K562 (cell line): ENCODE measurements around the gene IL17RC. TPM values are rescaled to one million over a fixed set of nuclear protein-coding genes. Genes with fewer than 3 reads are reported as not detected.

ENCODE experiments used
- ATAC-seq: fragments of 200-7000 bp; cut with Tn5 transposase; 3 replicates; pipeline ENCODE4 v1.9.1; 2020; ENCODE audit warnings: moderate library complexity
- BruUV-seq: library from RNA; stranded (reverse); fragments of 400-500 nt; replicated peaks from 2 replicates; lab custom pipeline; 2021; lab: Mats Ljungman, UMichigan
- CTCF ChIA-PET: fragments of 300-600 bp; formaldehyde crosslinking; extraction: SDS; loops from one replicate; lab custom pipeline; 2021; ENCODE audit warnings: low intra/inter-chr PET ratio; lab: Yijun Ruan, JAX
- POLR2A ChIA-PET: fragments of 300-600, 350-650 bp; sonication (Branson Sonifier 250); formaldehyde crosslinking; extraction: SDS; loops from one replicate; lab custom pipeline; 2021; ENCODE audit warnings: antibody characterized with exemption, inconsistent platforms; lab: Yijun Ruan, JAX
- DNase-seq, 4 experiments: peaks; one replicate each; pipeline versions ENCODE4 v3.0.0 to v3.0.0-alpha.2; 2011 to 2018; ENCODE audit warnings: low spot score in 3 of 4, mixed read lengths in 3 of 4; ENCODE audit errors: extremely low read depth in 1 of 4
- FAIRE-seq: peaks from 2 replicates; lab custom pipeline; 2011; peaks lifted over from hg19 to GRCh38; lab: Jason Lieb, UNC
- H2AFZ ChIP-seq: 2 replicates; pipeline ENCODE4 v1.6.0; 2011; ENCODE audit warnings: low read depth, low read length, control low read depth, inconsistent platforms
- H3K27ac ChIP-seq: fragments of 200-600 bp; 3 replicates; pipeline ENCODE4 v1.8.0; 2011; ENCODE audit warnings: low read depth, mild to moderate bottlenecking, control low read depth, inconsistent platforms, low read length, moderate library complexity, mixed read lengths; ENCODE audit errors: extremely low read depth
- H3K27me3 ChIP-seq, 2 experiments: fragments of 300-600 bp in 1 of 2; 2 replicates in 1 of 2; 3 replicates in 1 of 2; pipeline versions ENCODE4 v1.6.0 to v1.8.0; 2011; ENCODE audit warnings: inconsistent platforms in 2 of 2, low read length in 2 of 2, mild to moderate bottlenecking in 1 of 2, mixed read lengths in 1 of 2, moderate library complexity in 1 of 2; ENCODE audit not compliant: control insufficient read depth in 2 of 2, insufficient read depth in 2 of 2
- H3K36me3 ChIP-seq: fragments of 300-600 bp; 3 replicates; pipeline ENCODE4 v1.8.0; 2011; ENCODE audit warnings: mild to moderate bottlenecking, low read length, inconsistent platforms; ENCODE audit not compliant: control insufficient read depth, insufficient read depth
- H3K4me1 ChIP-seq, 2 experiments: fragments of 200-600 bp in 1 of 2; replicated peaks in 1 of 2; 2 replicates in 1 of 2; 3 replicates in 1 of 2; pipeline versions ENCODE4 v1.5.1 to v1.8.0; 2011; ENCODE audit warnings: inconsistent platforms in 2 of 2, low read length in 2 of 2, mild to moderate bottlenecking in 1 of 2, mixed read lengths in 1 of 2, moderate library complexity in 1 of 2; ENCODE audit not compliant: control insufficient read depth in 2 of 2, insufficient read depth in 2 of 2
- H3K4me2 ChIP-seq: 2 replicates; pipeline ENCODE4 v1.6.1; 2011; ENCODE audit warnings: low read length, control low read depth, inconsistent platforms, mixed read lengths; ENCODE audit not compliant: insufficient read depth
- H3K4me3 ChIP-seq: fragments of 200-600 bp; sonication (generic), shearing (Covaris generic); 2 replicates; pipeline ENCODE4 v1.5.1; 2016; ENCODE audit warnings: control low read depth, inconsistent platforms
- H3K79me2 ChIP-seq: fragments of 200-600 bp; 3 replicates; pipeline ENCODE4 v1.8.0; 2011; ENCODE audit warnings: low read length, inconsistent platforms; ENCODE audit not compliant: control insufficient read depth, insufficient read depth
- H3K9ac ChIP-seq, 2 experiments: 2 replicates each; pipeline versions ENCODE4 v1.6.0 to v1.6.1; 2011; ENCODE audit warnings: low read depth in 2 of 2, low read length in 2 of 2, control low read depth in 1 of 2, inconsistent platforms in 1 of 2, mild to moderate bottlenecking in 1 of 2, mixed read lengths in 1 of 2; ENCODE audit not compliant: insufficient read depth in 1 of 2
- H3K9me1 ChIP-seq: one replicate; pipeline ENCODE4 v1.6.0; 2011; ENCODE audit warnings: inconsistent platforms, mild to moderate bottlenecking, low read length, moderate library complexity; ENCODE audit not compliant: control insufficient read depth, insufficient read depth
- H3K9me3 ChIP-seq: replicated peaks from 2 replicates; pipeline ENCODE4 v1.5.1; 2011; ENCODE audit warnings: low read depth, low read length, inconsistent platforms; ENCODE audit not compliant: control insufficient read depth, insufficient read depth
- H4K20me1 ChIP-seq: replicated peaks from 2 replicates; pipeline ENCODE4 v1.6.1; 2011; ENCODE audit warnings: low read length, inconsistent platforms, mixed read lengths; ENCODE audit not compliant: control insufficient read depth, insufficient read depth
- HDAC6 ChIP-seq: IDR thresholded peaks from 2 replicates; pipeline ENCODE4 v1.6.1; 2012; ENCODE audit warnings: low read depth, mild to moderate bottlenecking, control low read depth, inconsistent platforms, low read length, moderate library complexity
- SIN3B ChIP-seq: fragments of 450-650 bp; IDR thresholded peaks from 2 replicates; pipeline ENCODE4 v1.6.1; 2017; ENCODE audit warnings: low read depth, mild to moderate bottlenecking, moderate library complexity
- WGBS: fragments of 100-300 bp; shearing (Covaris generic); methylation state at CpG from one replicate; pipeline ENCODE4 v1.1.6; 2016; ENCODE audit warnings: low coverage, mixed read lengths; ENCODE audit not compliant: insufficient coverage; ENCODE audit errors: missing lambda C conversion rate; 5-methylcytosine and 5-hydroxymethylcytosine counted together
- in situ Hi-C: fragments of 300-500 bp; cut with MboI; formaldehyde crosslinking; loops from 4 replicates; pipeline ENCODE4 v1.15.0; 2018; ENCODE audit warnings: inconsistent platforms, mixed read lengths
- intact Hi-C: fragments of 100-400 bp; cut with micrococcal nuclease; formaldehyde crosslinking; loops from 2 replicates; pipeline ENCODE4 v1.14.2; 2022
- polyA plus RNA-seq, 8 experiments: library from polyadenylated mRNA; depleted of rRNA in 4 of 8; stranded (reverse) in 5 of 8; unstranded in 3 of 8; fragments of >200 nt; fragmentation: Nextera tagmentation in 2 of 8; fragmentation: Illumina TruSeq in 1 of 8; extraction: Ambion mirVana in 2 of 8; extraction: Trizol in 1 of 8; gene quantifications; 2 replicates each; pipeline versions ENCODE4 v1.2.1 to v1.2.3, GENCODE V29; 2011 to 2014; ENCODE audit warnings: inconsistent platforms in 1 of 8, missing spikeins in 1 of 8
- total RNA-seq, 7 experiments: library from RNA; depleted of rRNA in 6 of 7; stranded (reverse); fragments of >200 nt in 6 of 7; fragmentation: Illumina TruSeq in 2 of 7; extraction: Trizol in 2 of 7; gene quantifications; 2 replicates each; pipeline versions ENCODE4 v1.2.1 to v1.2.3, GENCODE V29; 2011 to 2021; ENCODE audit warnings: low replicate concordance in 1 of 7
- TF ChIP-seq, protein P1 (sequence below): fragments of 250-450 bp; sonication (Bioruptor Pico); IDR thresholded peaks from 2 replicates; pipeline ENCODE4 v1.9.0; 2021; ENCODE audit warnings: mild to moderate bottlenecking, inconsistent platforms
- TF ChIP-seq, protein P2 (sequence below): fragments of 250-450 bp; sonication (Bioruptor Pico); IDR thresholded peaks from 2 replicates; pipeline ENCODE4 v1.9.0; 2021; ENCODE audit warnings: mild to moderate bottlenecking
- TF ChIP-seq, protein P3 (sequence below): fragments of 450-650 bp; IDR thresholded peaks from 2 replicates; pipeline ENCODE4 v1.6.1; 2016; ENCODE audit warnings: antibody characterized with exemption

IL17RC gene
- total and polyA plus RNA-seq, 9 of the 15 experiments (the other 6 are each of a cell fraction or from before 2014, with no cell fraction given) = 0.15 to 11.4 (median 7.1) TPM; not detected in 1

DNA sequence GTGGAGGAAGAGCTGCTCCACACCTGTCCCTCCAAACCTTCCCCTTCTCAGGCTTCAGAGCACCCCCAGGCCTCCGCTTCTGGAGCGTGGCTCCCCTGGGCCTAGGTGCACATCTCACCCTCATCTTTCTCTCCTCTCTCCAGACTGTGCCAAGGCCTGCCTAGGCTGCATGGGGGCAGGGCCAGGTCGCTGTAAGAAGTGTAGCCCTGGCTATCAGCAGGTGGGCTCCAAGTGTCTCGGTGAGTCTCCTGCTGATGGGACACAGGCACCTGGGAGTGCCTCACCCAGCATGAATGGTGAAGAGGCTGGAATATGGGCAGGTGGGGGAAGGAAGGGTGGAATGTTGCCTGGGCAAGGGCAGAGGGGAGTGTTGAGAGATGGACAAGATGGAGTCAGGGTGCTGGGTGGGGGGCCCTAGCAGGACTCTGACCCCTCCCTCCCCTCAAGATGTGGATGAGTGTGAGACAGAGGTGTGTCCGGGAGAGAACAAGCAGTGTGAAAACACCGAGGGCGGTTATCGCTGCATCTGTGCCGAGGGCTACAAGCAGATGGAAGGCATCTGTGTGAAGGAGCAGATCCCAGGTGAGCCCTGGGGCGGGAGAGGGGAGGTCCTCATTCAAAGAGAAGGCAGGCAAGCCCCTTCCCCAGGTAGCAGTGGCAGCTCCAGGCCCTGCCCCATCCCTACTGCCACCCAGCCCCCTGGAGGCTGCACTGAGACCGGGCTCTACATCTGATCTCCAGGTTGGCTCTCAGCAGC is 26.2 kb downstream of the IL17RC start:
- H3K9ac ChIP-seq = no peak overlapping the region
- H3K4me1 ChIP-seq = peaks cover 0 to 24% of the 10 kb centered on the region in 2 experiments; a peak in 1 of 5 replicates
- 74% methylated on average over 11 of the region's 11 CpGs for WGBS
- in situ Hi-C loops = no loop called here
- H3K27me3 ChIP-seq = no peaks in the 10 kb centered on the region
- no peaks in the 10 kb centered on the region for H4K20me1 ChIP-seq
- POLR2A ChIA-PET = interaction anchor here (1.2 to 1.6 kb wide), 2 partner anchors 9 to 13 kb away, joined by 6 to 11 read pairs; partner anchors contain the start of gene CRELD1
- no peak for TF ChIP-seq SIN3B
- TF ChIP-seq, protein P1, sequence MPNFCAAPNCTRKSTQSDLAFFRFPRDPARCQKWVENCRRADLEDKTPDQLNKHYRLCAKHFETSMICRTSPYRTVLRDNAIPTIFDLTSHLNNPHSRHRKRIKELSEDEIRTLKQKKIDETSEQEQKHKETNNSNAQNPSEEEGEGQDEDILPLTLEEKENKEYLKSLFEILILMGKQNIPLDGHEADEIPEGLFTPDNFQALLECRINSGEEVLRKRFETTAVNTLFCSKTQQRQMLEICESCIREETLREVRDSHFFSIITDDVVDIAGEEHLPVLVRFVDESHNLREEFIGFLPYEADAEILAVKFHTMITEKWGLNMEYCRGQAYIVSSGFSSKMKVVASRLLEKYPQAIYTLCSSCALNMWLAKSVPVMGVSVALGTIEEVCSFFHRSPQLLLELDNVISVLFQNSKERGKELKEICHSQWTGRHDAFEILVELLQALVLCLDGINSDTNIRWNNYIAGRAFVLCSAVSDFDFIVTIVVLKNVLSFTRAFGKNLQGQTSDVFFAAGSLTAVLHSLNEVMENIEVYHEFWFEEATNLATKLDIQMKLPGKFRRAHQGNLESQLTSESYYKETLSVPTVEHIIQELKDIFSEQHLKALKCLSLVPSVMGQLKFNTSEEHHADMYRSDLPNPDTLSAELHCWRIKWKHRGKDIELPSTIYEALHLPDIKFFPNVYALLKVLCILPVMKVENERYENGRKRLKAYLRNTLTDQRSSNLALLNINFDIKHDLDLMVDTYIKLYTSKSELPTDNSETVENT (CRISPR knock-in tag) = no peak
- TF ChIP-seq, protein P2, sequence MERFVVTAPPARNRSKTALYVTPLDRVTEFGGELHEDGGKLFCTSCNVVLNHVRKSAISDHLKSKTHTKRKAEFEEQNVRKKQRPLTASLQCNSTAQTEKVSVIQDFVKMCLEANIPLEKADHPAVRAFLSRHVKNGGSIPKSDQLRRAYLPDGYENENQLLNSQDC (CRISPR knock-in tag) = no peak
- no peak for TF ChIP-seq HDAC6
- TF ChIP-seq, protein P3, sequence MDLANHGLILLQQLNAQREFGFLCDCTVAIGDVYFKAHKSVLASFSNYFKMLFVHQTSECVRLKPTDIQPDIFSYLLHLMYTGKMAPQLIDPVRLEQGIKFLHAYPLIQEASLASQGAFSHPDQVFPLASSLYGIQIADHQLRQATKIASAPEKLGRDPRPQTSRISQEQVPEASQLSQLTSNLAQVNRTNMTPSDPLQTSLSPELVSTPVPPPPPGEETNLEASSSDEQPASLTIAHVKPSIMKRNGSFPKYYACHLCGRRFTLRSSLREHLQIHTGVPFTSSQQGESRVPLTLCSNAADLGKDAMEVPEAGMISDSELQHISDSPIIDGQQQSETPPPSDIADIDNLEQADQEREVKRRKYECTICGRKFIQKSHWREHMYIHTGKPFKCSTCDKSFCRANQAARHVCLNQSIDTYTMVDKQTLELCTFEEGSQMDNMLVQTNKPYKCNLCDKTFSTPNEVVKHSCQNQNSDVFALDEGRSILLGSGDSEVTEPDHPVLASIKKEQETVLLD = no peak
- H2AFZ ChIP-seq = no peak overlapping the region
- H3K36me3 ChIP-seq = peaks cover 23% of the 10 kb centered on the region; the same call in 2 of the 3 replicates
- no peak for FAIRE-seq
- H3K27ac ChIP-seq = no peak overlapping the region
- 0 out of 2 replicates have a peak, but pooled peaks cover 3% of the 10 kb centered on the region for H3K9me3 ChIP-seq
- no peaks in the 10 kb centered on the region for H3K79me2 ChIP-seq
- DNase-seq = no peak
- intact Hi-C loops = no loop called here
- no peaks in the 10 kb centered on the region for H3K9me1 ChIP-seq
- CTCF ChIA-PET = no interaction called here
- no TSS peak for BruUV-seq
- no peak overlapping the region for H3K4me2 ChIP-seq
- ATAC-seq = 0 out of 3 replicates have a peak, but pooled peaks have one; percentile 22
- no peak overlapping the region for H3K4me3 ChIP-seq
